ENCODE results near the gene SUFU.

The SUFU gene

DNA sequence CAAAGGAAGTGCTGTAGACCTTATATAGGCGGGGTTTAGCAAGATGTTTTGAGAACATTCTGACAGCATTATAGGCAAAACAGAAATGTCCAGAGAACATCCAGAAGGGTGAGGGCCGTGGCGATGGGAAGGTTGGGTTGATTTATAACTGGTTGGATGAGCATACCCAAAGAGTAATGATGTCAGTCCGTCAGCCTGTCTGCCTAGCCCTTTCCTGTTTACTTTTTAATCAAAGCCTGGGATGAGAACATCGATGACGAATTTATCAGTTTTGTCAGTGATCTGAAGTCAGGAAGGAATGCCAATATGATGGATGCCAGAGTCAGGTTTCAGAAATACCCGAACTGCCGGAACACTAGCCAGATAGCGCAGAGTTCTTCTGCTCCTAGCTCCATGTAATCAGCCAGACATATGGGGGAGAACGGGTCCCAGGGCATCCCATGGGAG, 106.7 kb downstream of the SUFU start:
- in situ Hi-C loops (cut with HindIII; ENCODE audit: low sequenced_read_pairs): no loop called here
- no peak for DNase-seq (ENCODE audit: low read depth, low spot score)
- H3K4me3 ChIP-seq (ENCODE audit: low read depth, low read length): no peak overlapping the region
- no peak for TF ChIP-seq CTCF (IDR thresholded peaks at IDR 0.05; ENCODE audit: low read depth, low read length)

DNA sequence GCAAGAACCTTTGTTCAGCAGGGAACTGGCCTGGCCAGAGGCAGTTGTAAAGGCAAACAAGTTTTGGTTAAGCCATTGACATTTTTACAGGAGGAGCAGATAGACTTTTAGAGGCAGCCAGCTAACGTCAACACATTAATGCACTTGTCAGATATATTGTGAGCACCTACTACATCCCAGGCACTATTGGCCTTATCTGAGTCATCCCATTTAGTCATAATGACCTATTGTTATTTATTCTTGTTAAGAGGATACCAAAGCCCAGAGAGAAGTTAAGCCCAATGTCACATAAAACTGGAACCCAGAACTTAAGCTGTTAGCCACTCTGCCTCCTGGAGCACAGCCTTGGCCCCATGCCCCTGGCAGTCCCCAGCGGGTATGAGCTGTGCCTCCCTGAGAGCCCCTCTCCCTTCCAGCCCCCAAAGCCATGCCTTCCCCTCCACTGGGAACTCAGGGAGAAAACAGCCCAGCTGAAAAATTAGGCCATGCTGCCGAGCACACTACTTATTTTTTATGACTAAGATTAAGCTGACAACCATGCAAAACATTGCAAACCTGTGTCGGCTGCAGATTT, 107.8 kb downstream of the SUFU start:
- no peak for TF ChIP-seq CTCF (IDR thresholded peaks at IDR 0.05; ENCODE audit: low read depth, low read length)

GRCh38 chr10:102612964-102613275, 109.1 kb downstream of the SUFU start:
- no peak overlapping the region for H3K4me3 ChIP-seq (ENCODE audit: low read depth, low read length)
- DNase-seq (ENCODE audit: low read depth, low spot score): no peak
- TF ChIP-seq CTCF (IDR thresholded peaks at IDR 0.05; ENCODE audit: low read depth, low read length): no peak
- in situ Hi-C loops (cut with HindIII; ENCODE audit: low sequenced_read_pairs): no loop called here

More for the DNA sequence above, 107.8 kb downstream of the SUFU start:
- DNase-seq (ENCODE audit: low read depth, low spot score): peak; percentile 37
- H3K4me3 ChIP-seq (ENCODE audit: low read depth, low read length): no peak overlapping the region
- in situ Hi-C loops (cut with HindIII; ENCODE audit: low sequenced_read_pairs): no loop called here

GRCh38 chr10:102613286-102613685, 109.5 kb downstream of the SUFU start:
- H3K4me3 ChIP-seq (ENCODE audit: low read depth, low read length): no peak overlapping the region
- DNase-seq (ENCODE audit: low read depth, low spot score): no peak
- in situ Hi-C loops (cut with HindIII; ENCODE audit: low sequenced_read_pairs): no loop called here
- no peak for TF ChIP-seq CTCF (IDR thresholded peaks at IDR 0.05; ENCODE audit: low read depth, low read length)

GRCh38 chr10:102613785-102614184, 110.0 kb downstream of the SUFU start:
- no peak for TF ChIP-seq CTCF (IDR thresholded peaks at IDR 0.05; ENCODE audit: low read depth, low read length)
- no peak overlapping the region for H3K4me3 ChIP-seq (ENCODE audit: low read depth, low read length)
- in situ Hi-C loops (cut with HindIII; ENCODE audit: low sequenced_read_pairs): no loop called here
- DNase-seq (ENCODE audit: low read depth, low spot score): no peak

- in situ Hi-C loops (cut with HindIII; ENCODE audit: low sequenced_read_pairs): no loop called here
- DNase-seq (ENCODE audit: low read depth, low spot score): no peak
- TF ChIP-seq CTCF (IDR thresholded peaks at IDR 0.05; ENCODE audit: low read depth, low read length): no peak
- H3K4me3 ChIP-seq (ENCODE audit: low read depth, low read length): no peak overlapping the region
These were observed 111.1 kb downstream of the SUFU start for GRCh38 chr10:102614888-102615287.

DNA sequence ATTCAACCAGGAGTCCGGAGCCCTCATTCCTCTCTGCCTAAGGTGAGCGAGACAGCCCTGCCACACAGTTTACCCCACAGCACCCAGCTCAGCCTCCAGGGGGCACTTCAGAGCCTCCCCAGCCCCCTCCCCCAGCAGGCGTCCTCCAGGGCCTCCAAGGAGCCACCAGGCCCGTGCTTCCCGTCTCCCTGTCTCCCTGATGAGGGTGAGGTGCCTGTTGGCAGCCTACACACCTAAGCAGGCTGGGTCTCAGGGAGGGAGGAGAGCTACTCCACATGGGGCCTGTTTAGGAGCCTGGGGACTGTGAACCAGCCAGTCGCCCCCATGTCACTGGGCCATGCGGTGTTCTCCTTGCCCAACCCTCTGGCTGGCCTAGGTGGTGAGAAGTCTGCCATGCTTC, 111.6 kb downstream of the SUFU start:
- in situ Hi-C loops (cut with HindIII; ENCODE audit: low sequenced_read_pairs): no loop called here
- H3K4me3 ChIP-seq (ENCODE audit: low read depth, low read length): no peak overlapping the region
- DNase-seq (ENCODE audit: low read depth, low spot score): no peak
- TF ChIP-seq CTCF (IDR thresholded peaks at IDR 0.05; ENCODE audit: low read depth, low read length): peak; percentile 49

All from astrocyte of the spinal cord (primary cell).